B cell (primary cell): ENCODE measurements around the gene PPP2R5C. TPM values are rescaled to one million over a fixed set of nuclear protein-coding genes. Genes with fewer than 3 reads are reported as not detected.

Experiments used
- ATAC-seq: fragments of 200-7000 bp; cut with Tn5 transposase; one replicate; pipeline ENCODE4 v1.10.0; 2021; ENCODE audit warnings: low read depth, mild to moderate bottlenecking, moderate number of reproducible peaks, moderate library complexity
- CTCF ChIA-PET: fragments of 350-600 bp; sonication (Branson Sonifier 250); formaldehyde crosslinking; loops from one replicate; lab custom pipeline; 2021; ENCODE audit warnings: antibody characterized with exemption, inconsistent platforms; lab: Charles Lee
- POLR2A ChIA-PET: fragments of 350-600 bp; sonication (Branson Sonifier 250); formaldehyde crosslinking; loops from one replicate; lab custom pipeline; 2021; ENCODE audit warnings: antibody characterized with exemption; lab: Charles Lee
- DNase-seq: peaks from one replicate; pipeline ENCODE4 v3.0.0; 2013
- H2AFZ ChIP-seq: 2 replicates; pipeline ENCODE4 v1.6.1; 2012; ENCODE audit warnings: mild to moderate bottlenecking, low read depth, low read length; ENCODE audit not compliant: insufficient read depth, poor library complexity, severe bottlenecking
- H3K27ac ChIP-seq, 2 donors: 1 replicate in 1 of 2; 2 replicates in 1 of 2; pipeline ENCODE4 v1.5.1; 2012 to 2013; ENCODE audit warnings: low read length in 2 of 2, mild to moderate bottlenecking in 2 of 2, moderate library complexity in 1 of 2
- H3K27me3 ChIP-seq, 4 experiments: fragments of 200-600 bp in 1 of 4; sonication (generic) in 1 of 4; replicated peaks in 1 of 4; 1 replicate in 2 of 4; 2 replicates in 2 of 4; pipeline versions ENCODE4 v1.6.1 to v1.7.0; 2013 to 2016; ENCODE audit warnings: low read length in 3 of 4, mild to moderate bottlenecking in 2 of 4, mixed read lengths in 1 of 4, moderate library complexity in 1 of 4; ENCODE audit not compliant: insufficient read depth in 4 of 4, control insufficient read depth in 3 of 4; ENCODE audit errors: control extremely low read depth in 1 of 4
- H3K36me3 ChIP-seq, 2 experiments: replicated peaks in 1 of 2; 1 replicate in 1 of 2; 2 replicates in 1 of 2; pipeline versions ENCODE4 v1.6.1 to v1.7.1; 2013; ENCODE audit warnings: low read length in 1 of 2; ENCODE audit not compliant: insufficient read depth in 2 of 2, control insufficient read depth in 1 of 2; ENCODE audit errors: control extremely low read depth in 1 of 2, extremely low read depth in 1 of 2
- H3K4me1 ChIP-seq, 2 donors: fragments of 200-600 bp in 1 of 2; sonication (generic) in 1 of 2; 1 replicate in 1 of 2; 2 replicates in 1 of 2; pipeline versions ENCODE4 v1.5.1 to v1.6.1; 2013 to 2017; ENCODE audit warnings: low read length in 2 of 2; ENCODE audit not compliant: control insufficient read depth in 2 of 2, insufficient read depth in 2 of 2
- H3K4me2 ChIP-seq: replicated peaks from 2 replicates; pipeline ENCODE3; 2012; ENCODE audit warnings: mild to moderate bottlenecking, low read depth, low read length; ENCODE audit not compliant: poor library complexity, severe bottlenecking
- H3K4me3 ChIP-seq, 5 experiments: fragments of 200-600 bp in 1 of 5; sonication (generic) in 1 of 5; 1 replicate in 3 of 5; 2 replicates in 2 of 5; pipeline versions ENCODE4 v1.5.1 to v1.7.0; 2011 to 2016; ENCODE audit warnings: low read length in 4 of 5, mild to moderate bottlenecking in 4 of 5, low read depth in 2 of 5, control low read depth in 1 of 5, moderate library complexity in 1 of 5; ENCODE audit not compliant: insufficient read depth in 1 of 5; ENCODE audit errors: control extremely low read depth in 1 of 5, extremely low read depth in 1 of 5
- H3K79me2 ChIP-seq: fragments of 200-600 bp; sonication (generic); one replicate; pipeline ENCODE4 v1.6.0; 2016; ENCODE audit warnings: low read length; ENCODE audit not compliant: control insufficient read depth, insufficient read depth
- H3K9ac ChIP-seq: fragments of 200-600 bp; sonication (generic); 2 replicates; pipeline ENCODE4 v1.6.1; 2017; ENCODE audit warnings: mild to moderate bottlenecking, low read length, moderate library complexity
- H3K9me3 ChIP-seq, 3 donors: one replicate each; pipeline versions ENCODE4 v1.6.1 to v1.7.1; 2013; ENCODE audit warnings: low read length in 2 of 3; ENCODE audit not compliant: control insufficient read depth in 2 of 3, insufficient read depth in 1 of 3; ENCODE audit errors: control extremely low read depth in 1 of 3
- H4K20me1 ChIP-seq: 2 replicates; pipeline ENCODE4 v1.6.0; 2012; ENCODE audit warnings: mild to moderate bottlenecking, low read length; ENCODE audit not compliant: insufficient read depth, control insufficient read depth, poor library complexity, severe bottlenecking
- H3K27ac Mint-ChIP-seq: one replicate; pipeline ENCODE4 v1.8.0; 2021; ENCODE audit warnings: mixed read lengths
- H3K27me3 Mint-ChIP-seq: one replicate; pipeline ENCODE4 v1.8.0; 2021; ENCODE audit warnings: mixed read lengths
- H3K4me1 Mint-ChIP-seq: one replicate; pipeline ENCODE4 v1.8.0; 2021; ENCODE audit warnings: mixed read lengths
- H3K4me3 Mint-ChIP-seq: one replicate; pipeline ENCODE4 v1.8.0; 2021; ENCODE audit warnings: mixed read lengths
- H3K9me3 Mint-ChIP-seq: one replicate; pipeline ENCODE4 v1.8.0; 2022; ENCODE audit warnings: mixed read lengths; ENCODE audit not compliant: insufficient read depth
- EZH2 ChIP-seq: IDR thresholded peaks from 2 replicates; pipeline ENCODE4 v1.6.1; 2012; ENCODE audit warnings: borderline replicate concordance, low read depth, mild to moderate bottlenecking, moderate library complexity, low read length; ENCODE audit not compliant: insufficient read depth, poor library complexity, severe bottlenecking
- WGBS: methylation state at CpG from one replicate; pipeline ENCODE4 v1.1.5; 2013; ENCODE audit warnings: missing lambda C conversion rate; ENCODE audit not compliant: insufficient coverage; 5-methylcytosine and 5-hydroxymethylcytosine counted together
- intact Hi-C: fragments of 100-400 bp; cut with micrococcal nuclease; formaldehyde crosslinking; loops from one replicate; pipeline ENCODE4 v1.10.0; 2022
- polyA plus RNA-seq: library from polyadenylated mRNA; depleted of rRNA; stranded (reverse); fragments of >200 nt; gene quantifications from 2 replicates; pipeline ENCODE4 v1.2.3, GENCODE V29; 2012
- total RNA-seq, 2 donors: library from RNA; stranded (reverse); fragments of 120-200 nt in 1 of 2; gene quantifications; 1 replicate in 1 of 2; 2 replicates in 1 of 2; pipeline versions ENCODE4 v1.2.3 to v1.2.4, GENCODE V29; 2013 to 2022
- TF ChIP-seq, protein P1 (sequence below): fragments of 200-600 bp; IDR thresholded peaks from one replicate; pipeline ENCODE4 v1.8.0; 2022; ENCODE audit warnings: antibody characterized with exemption, mild to moderate bottlenecking

PPP2R5C gene
- total and polyA plus RNA-seq, 2 donors (not counting 1 experiment from before 2014, with no cell fraction given): 91.7 to 330 TPM

DNA sequence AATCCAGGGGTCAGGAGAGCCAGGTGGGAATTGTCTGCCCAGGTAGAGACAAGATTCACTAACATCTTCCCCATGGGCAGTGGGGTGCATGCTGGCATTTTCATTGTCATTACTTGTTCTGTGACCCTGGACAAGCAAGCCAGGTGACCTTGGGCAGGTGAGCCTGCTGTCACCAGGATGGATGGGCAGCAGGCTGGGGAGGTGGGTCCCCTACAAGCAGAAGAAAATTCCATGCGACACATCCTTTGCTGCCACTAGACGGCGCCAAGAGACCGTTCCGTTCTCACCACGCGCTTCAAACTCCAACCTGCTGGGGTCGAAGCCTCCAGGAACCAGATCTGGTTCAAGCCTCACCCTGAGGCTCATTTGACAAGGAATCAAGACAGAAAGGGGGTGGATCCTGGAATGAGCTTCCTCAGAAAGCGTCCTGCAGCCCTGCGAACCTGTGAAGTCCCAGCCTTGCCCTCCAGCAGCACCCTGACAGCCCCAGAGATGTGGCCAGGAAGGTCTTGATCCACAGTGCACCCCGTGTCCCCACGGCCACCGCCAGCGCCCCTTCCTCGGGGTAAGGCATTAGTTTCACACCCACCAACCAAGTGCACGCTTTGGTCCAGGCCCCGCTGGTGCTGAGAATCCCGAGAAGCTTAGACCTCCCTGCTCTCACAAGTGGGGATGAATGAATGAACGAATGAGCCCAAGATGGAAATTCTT lies 199.7 kb downstream of the PPP2R5C start:
- CTCF ChIA-PET: interaction anchor here (0.7 to 3.5 kb wide), 17 partner anchors 13 to 360 kb away, joined by 3 to 29 read pairs (median 5); no protein-coding TSS in a partner anchor
- POLR2A ChIA-PET: no interaction called here

More for the DNA sequence above, 199.7 kb downstream of the PPP2R5C start:
- H2AFZ ChIP-seq: peak overlapping the region; percentile 58
- ATAC-seq: peak; percentile 28
- no peaks in the 10 kb centered on the region for H3K9me3 ChIP-seq
- H3K27me3 ChIP-seq: no peaks in the 10 kb centered on the region
- 7% methylated on average over 11 of the region's 19 CpGs for WGBS
- no peaks in the 10 kb centered on the region for H3K27me3 Mint-ChIP-seq
- no peak overlapping the region for H3K4me3 ChIP-seq
- intact Hi-C loops: loop anchor here (1.0 to 5.0 kb wide), 7 partner anchors 31 to 1096 kb away; partner anchors contain the start of gene CDC42BPB
- H3K4me1 Mint-ChIP-seq: peaks cover 22% of the 10 kb centered on the region
- no peak overlapping the region for H3K9ac ChIP-seq
- peak overlapping the region; percentile 2 for H3K27ac Mint-ChIP-seq
- H3K9me3 Mint-ChIP-seq: no peaks in the 10 kb centered on the region
- no peak overlapping the region for H3K27ac ChIP-seq
- no peak for TF ChIP-seq EZH2
- TF ChIP-seq, protein P1, sequence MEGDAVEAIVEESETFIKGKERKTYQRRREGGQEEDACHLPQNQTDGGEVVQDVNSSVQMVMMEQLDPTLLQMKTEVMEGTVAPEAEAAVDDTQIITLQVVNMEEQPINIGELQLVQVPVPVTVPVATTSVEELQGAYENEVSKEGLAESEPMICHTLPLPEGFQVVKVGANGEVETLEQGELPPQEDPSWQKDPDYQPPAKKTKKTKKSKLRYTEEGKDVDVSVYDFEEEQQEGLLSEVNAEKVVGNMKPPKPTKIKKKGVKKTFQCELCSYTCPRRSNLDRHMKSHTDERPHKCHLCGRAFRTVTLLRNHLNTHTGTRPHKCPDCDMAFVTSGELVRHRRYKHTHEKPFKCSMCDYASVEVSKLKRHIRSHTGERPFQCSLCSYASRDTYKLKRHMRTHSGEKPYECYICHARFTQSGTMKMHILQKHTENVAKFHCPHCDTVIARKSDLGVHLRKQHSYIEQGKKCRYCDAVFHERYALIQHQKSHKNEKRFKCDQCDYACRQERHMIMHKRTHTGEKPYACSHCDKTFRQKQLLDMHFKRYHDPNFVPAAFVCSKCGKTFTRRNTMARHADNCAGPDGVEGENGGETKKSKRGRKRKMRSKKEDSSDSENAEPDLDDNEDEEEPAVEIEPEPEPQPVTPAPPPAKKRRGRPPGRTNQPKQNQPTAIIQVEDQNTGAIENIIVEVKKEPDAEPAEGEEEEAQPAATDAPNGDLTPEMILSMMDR: peak; percentile 83
- DNase-seq: peak; percentile 87
- H4K20me1 ChIP-seq: no peaks in the 10 kb centered on the region
- H3K4me3 Mint-ChIP-seq: no peak overlapping the region
- peaks cover 23% of the 10 kb centered on the region for H3K79me2 ChIP-seq
- peaks cover 8 to 17% of the 10 kb centered on the region in 2 donors for H3K4me1 ChIP-seq
- H3K4me2 ChIP-seq: peak overlapping the region; percentile 6
- no peaks in the 10 kb centered on the region for H3K36me3 ChIP-seq
